HG03159 (cell line): ENCODE measurements around the gene SKIC3.

Experiments used
- ATAC-seq: cut with Tn5 transposase; IDR thresholded peaks from one replicate; pipeline ENCODE4 v1.9.1; 2021; ENCODE audit warnings: mild to moderate bottlenecking, moderate library complexity; ENCODE audit not compliant: unreplicated experiment

The SKIC3 gene

GRCh38 chr5:95532415-95532814, 22.4 kb downstream of the SKIC3 start:
- ATAC-seq: no peak

GRCh38 chr5:95531491-95531890, 23.3 kb downstream of the SKIC3 start:
- ATAC-seq: no peak

- no peak for ATAC-seq
These were observed 24.4 kb downstream of the SKIC3 start for GRCh38 chr5:95530416-95530815.

GRCh38 chr5:95528565-95528964, 26.2 kb downstream of the SKIC3 start:
- ATAC-seq: no peak

- no peak for ATAC-seq
These were observed 27.9 kb downstream of the SKIC3 start for GRCh38 chr5:95526871-95527270.

GRCh38 chr5:95524423-95524822, 30.4 kb downstream of the SKIC3 start:
- no peak for ATAC-seq

GRCh38 chr5:95520206-95520605, 34.6 kb downstream of the SKIC3 start:
- ATAC-seq: no peak

GRCh38 chr5:95519681-95520080, 35.1 kb downstream of the SKIC3 start:
- no peak for ATAC-seq

GRCh38 chr5:95519151-95519550, 35.6 kb downstream of the SKIC3 start:
- ATAC-seq: no peak

- ATAC-seq: no peak
These were observed 36.4 kb downstream of the SKIC3 start for GRCh38 chr5:95518417-95518816.

- ATAC-seq: no peak
These were observed 43.2 kb downstream of the SKIC3 start for GRCh38 chr5:95511606-95512005.

- no peak for ATAC-seq
These were observed 46.2 kb downstream of the SKIC3 start for GRCh38 chr5:95508550-95508949.
